Upper lobe of right lung (tissue), 1 donor: Measurements from ENCODE around the gene PIP5K1B. TPM values are rescaled to one million over a fixed set of nuclear protein-coding genes. Genes with fewer than 3 reads are reported as not detected.

ENCODE experiments used
- ATAC-seq: fragments of 200-7000 bp; cut with Tn5 transposase; one replicate; pipeline ENCODE4 v1.9.1; 2020; ENCODE audit warnings: mild to moderate bottlenecking, moderate library complexity
- DNase-seq: peaks from one replicate; pipeline ENCODE4 v3.0.0-alpha.2; 2020
- H3K27ac ChIP-seq: fragments of 200-600 bp; one replicate; pipeline ENCODE4 v1.8.0; 2022
- H3K27me3 ChIP-seq: fragments of 200-600 bp; one replicate; pipeline ENCODE4 v1.8.0; 2022; ENCODE audit warnings: mild to moderate bottlenecking
- H3K36me3 ChIP-seq: fragments of 200-600 bp; one replicate; pipeline ENCODE4 v1.8.0; 2022
- H3K4me1 ChIP-seq: fragments of 200-600 bp; one replicate; pipeline ENCODE4 v1.8.0; 2022
- H3K4me3 ChIP-seq: fragments of 200-600 bp; one replicate; pipeline ENCODE4 v1.8.0; 2022; ENCODE audit warnings: mild to moderate bottlenecking
- H3K9me3 ChIP-seq: fragments of 200-600 bp; one replicate; pipeline ENCODE4 v1.8.0; 2022
- CTCF ChIP-seq: fragments of 200-600 bp; IDR thresholded peaks from one replicate; pipeline ENCODE4 v1.8.0; 2022; ENCODE audit warnings: antibody characterized with exemption
- intact Hi-C: fragments of 100-400 bp; cut with DNase I; formaldehyde crosslinking; loops from one replicate; pipeline ENCODE4 v1.11.0; 2022
- total RNA-seq: library from RNA; stranded (reverse); fragmentation: NEBNext Ultra II Directional; extraction: Animal tissue kit (Norgen Biotek cat#: 25700); gene quantifications from one replicate; pipeline ENCODE4 v1.2.1, GENCODE V29; 2021
- donor health status: DM: no; HTN: yes; CAD: no; lungs with severe emphysema.

Gene PIP5K1B
- total RNA-seq, 1 donor from 2014 or later = 36.5 TPM

GRCh38 chr9:68894502-68894901 lies 189.5 kb downstream of the PIP5K1B start:
- Histone ChIP-seq H3K36me3 (no peaks in the 10 kb centered on the region), H3K4me1 (no peaks in the 10 kb centered on the region), H3K9me3 (no peaks in the 10 kb centered on the region), H3K27ac (no peak overlapping the region), H3K4me3 (no peak overlapping the region), H3K27me3 (no peaks in the 10 kb centered on the region)
- no peak for ATAC-seq
- DNase-seq = no peak
- intact Hi-C loops = no loop called here
- TF ChIP-seq CTCF = no peak

- Histone ChIP-seq H3K36me3 (no peaks in the 10 kb centered on the region), H3K27ac (no peak overlapping the region), H3K4me1 (no peaks in the 10 kb centered on the region), H3K9me3 (no peaks in the 10 kb centered on the region), H3K4me3 (no peak overlapping the region), H3K27me3 (no peaks in the 10 kb centered on the region)
- TF ChIP-seq CTCF = no peak
- ATAC-seq = no peak
- no peak for DNase-seq
- intact Hi-C loops = no loop called here
Observed at GRCh38 chr9:68895741-68896478, 190.9 kb downstream of the PIP5K1B start.

GRCh38 chr9:68896486-68896885 lies 191.4 kb downstream of the PIP5K1B start:
- ATAC-seq (no peak), DNase-seq (no peak)
- Histone ChIP-seq H3K4me3 (no peak overlapping the region), H3K27ac (no peak overlapping the region), H3K4me1 (no peaks in the 10 kb centered on the region), H3K36me3 (no peaks in the 10 kb centered on the region), H3K9me3 (no peaks in the 10 kb centered on the region), H3K27me3 (no peaks in the 10 kb centered on the region)
- intact Hi-C loops = no loop called here
- TF ChIP-seq CTCF = no peak

GRCh38 chr9:68897577-68898145 lies 192.6 kb downstream of the PIP5K1B start:
- DNase-seq (no peak), ATAC-seq (no peak)
- Histone ChIP-seq H3K4me1 (no peaks in the 10 kb centered on the region), H3K27ac (no peak overlapping the region), H3K27me3 (no peaks in the 10 kb centered on the region), H3K4me3 (no peak overlapping the region), H3K9me3 (no peaks in the 10 kb centered on the region), H3K36me3 (no peaks in the 10 kb centered on the region)
- no peak for TF ChIP-seq CTCF
- intact Hi-C loops = no loop called here

GRCh38 chr9:68898781-68899439 lies 193.9 kb downstream of the PIP5K1B start:
- no peaks in the 10 kb centered on the region for H3K4me1 ChIP-seq
- no peaks in the 10 kb centered on the region for H3K9me3 ChIP-seq
- no peak overlapping the region for H3K27ac ChIP-seq
- DNase-seq (no peak), ATAC-seq (no peak)
- intact Hi-C loops = no loop called here
- no peaks in the 10 kb centered on the region for H3K27me3 ChIP-seq
- H3K4me3 ChIP-seq = no peak overlapping the region
- no peak for TF ChIP-seq CTCF
- H3K36me3 ChIP-seq = no peaks in the 10 kb centered on the region
